Right forelimb (tissue), 1 donor: Measurements from ENCODE around the gene HSD17B8.

ENCODE experiments used
- DNase-seq: peaks from one replicate; pipeline ENCODE4 v3.0.0-alpha.2; 2018

The HSD17B8 gene

DNA sequence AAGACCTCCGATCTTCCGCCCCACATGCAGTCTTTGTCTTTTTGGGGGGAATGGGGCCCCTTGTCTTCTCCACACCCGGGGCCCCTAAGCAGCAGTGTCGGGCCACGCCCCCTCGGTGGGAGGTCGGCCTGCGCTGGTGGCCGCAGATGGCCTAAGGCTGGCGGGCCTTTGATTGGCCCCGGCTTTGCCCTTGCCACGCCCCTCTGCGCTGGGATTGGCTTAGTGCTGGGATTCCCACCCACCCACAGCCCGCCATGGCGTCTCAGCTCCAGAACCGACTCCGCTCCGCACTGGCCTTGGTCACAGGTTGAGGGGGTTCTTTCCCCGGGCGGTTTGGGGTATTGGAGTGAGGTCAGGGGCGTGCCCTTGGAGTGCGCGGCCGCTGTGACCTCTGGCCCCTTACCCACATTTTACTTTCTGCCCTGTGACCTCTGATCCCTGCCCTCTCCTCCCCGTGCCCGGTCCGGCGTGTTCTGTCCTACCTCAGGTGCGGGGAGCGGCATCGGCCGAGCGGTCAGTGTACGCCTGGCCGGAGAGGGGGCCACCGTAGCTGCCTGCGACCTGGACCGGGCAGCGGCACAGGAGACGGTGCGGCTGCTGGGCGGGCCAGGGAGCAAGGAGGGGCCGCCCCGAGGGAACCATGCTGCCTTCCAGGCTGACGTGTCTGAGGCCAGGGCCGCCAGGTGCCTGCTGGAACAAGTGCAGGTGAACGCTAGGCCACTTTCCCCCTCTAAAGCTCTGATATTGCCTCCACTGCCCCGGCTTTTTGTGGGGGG lies at the start of gene HSD17B8:
Gene HSD17B8, plus strand, starts transcription at position 241 of the 776 bp plus-strand sequence. Its CDS starts 14 bp downstream, at position 255.
- DNase-seq, result peak; percentile 93

DNA sequence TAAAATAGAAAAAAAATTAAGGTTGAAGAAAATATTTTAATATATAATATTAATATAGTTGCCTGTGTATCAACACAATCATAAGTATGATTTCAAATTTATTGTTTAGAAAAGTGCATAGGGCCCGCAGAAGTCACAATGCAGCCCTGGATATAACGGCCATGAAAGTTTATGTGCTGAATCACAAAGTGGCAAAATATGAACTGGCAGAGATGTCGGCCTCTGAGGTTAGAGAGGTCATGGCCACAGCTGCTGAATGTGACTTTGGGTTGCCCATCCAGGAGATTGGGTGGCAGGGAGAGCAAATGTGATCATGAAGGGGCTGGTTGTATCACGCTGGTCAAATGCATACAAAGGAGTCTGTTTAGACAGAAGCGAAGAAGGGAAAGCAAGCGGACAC lies 47.9 kb upstream of the HSD17B8 start:
- DNase-seq, result no peak

DNA sequence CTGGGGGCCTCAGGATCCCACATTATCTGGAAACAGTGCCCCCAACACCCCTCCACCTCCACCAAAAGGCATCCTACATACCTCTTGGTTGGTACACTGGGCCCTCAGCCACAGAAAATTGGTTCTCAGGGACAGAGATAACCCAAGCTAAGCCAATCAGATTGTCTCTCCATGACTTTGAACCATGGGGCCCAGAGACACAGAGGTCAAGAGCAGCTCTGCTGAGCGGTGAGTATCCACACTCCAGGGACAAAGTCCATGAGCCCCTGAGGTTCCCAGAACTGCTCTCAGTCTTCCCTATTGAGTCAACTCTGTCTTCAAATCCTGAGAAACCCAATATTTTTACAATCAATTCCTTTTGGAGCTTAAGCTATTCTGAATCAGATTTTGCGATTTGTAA lies 47.5 kb upstream of the HSD17B8 start:
- DNase-seq, result no peak

DNA sequence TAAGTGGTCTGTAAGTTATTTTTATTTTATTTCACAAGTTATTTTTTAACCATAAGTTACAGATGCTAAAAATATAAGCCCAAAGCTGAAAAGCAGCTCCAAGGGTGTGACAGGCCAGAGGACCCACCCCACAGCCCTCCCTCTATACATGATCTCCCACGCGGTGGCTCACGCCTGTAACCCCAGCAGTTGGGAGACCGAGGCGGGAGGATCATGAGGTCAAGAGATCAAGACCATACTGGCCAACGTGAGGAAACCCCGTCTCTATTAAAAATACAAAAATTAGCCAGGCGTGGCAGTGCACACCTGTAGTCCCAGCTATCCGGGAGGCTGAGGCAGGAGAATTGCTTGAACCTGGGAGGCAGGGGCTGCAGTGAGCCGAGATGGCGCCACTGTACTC lies 44.4 kb upstream of the HSD17B8 start:
- DNase-seq, result no peak

DNA sequence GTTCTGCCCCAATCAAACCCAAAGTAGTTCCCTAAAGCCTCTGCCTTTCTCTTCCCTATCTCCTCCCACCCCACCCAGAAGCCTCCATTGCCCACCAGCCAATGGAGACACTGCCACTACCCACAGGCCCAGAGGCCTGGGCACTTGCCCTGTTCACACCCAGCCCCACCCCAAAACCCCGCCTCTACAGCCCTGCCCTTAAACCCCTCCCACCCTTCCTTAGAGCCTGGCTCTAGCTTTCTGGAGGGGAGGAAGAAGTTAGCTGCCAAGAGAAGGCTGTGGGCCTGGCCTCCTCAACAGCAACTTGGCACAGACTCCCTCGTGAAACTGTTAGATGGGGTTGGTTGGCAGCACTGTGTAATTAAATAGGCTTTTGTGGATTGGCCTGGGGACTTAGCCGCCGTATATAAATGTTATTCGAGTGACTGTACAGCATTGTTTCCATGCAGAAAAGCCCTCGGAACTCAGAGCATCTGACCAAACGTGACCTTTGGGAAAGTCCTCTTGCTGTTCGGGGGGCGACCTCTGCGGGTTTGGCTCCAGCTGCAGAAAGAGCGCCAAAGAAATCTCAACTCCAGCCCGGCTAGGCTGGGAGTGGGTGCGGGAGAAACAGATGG lies 43.6 kb upstream of the HSD17B8 start:
- peak; percentile 73 for DNase-seq

GRCh38 chr6:33161354-33162331 lies 42.8 kb upstream of the HSD17B8 start:
- DNase-seq, result peak; percentile 90

DNA sequence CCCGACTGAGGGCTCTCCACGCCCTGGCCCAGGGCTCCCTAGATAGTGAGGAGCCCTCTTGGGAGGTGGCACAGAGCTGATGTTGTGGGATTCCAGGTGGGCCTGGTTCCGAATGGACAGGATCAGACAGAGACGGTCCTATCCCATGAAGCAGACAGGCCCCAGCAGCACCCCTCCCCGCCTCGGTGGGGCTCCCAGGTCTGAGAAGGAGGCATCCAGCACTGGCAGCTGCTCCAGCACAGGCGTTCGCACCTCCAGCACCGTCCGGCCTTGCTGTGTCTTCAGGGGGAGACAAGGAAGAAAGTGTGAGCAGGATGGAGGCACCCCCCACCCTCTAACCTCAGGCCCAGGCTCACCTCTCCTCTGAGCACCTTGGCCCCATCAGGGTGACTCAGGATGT lies 40.9 kb upstream of the HSD17B8 start:
- DNase-seq, result no peak

- DNase-seq, result no peak
These were observed 40.3 kb upstream of the HSD17B8 start for GRCh38 chr6:33164176-33164575.

- peak; percentile 41 for DNase-seq
These were observed 39.6 kb upstream of the HSD17B8 start for GRCh38 chr6:33164665-33165373.

DNA sequence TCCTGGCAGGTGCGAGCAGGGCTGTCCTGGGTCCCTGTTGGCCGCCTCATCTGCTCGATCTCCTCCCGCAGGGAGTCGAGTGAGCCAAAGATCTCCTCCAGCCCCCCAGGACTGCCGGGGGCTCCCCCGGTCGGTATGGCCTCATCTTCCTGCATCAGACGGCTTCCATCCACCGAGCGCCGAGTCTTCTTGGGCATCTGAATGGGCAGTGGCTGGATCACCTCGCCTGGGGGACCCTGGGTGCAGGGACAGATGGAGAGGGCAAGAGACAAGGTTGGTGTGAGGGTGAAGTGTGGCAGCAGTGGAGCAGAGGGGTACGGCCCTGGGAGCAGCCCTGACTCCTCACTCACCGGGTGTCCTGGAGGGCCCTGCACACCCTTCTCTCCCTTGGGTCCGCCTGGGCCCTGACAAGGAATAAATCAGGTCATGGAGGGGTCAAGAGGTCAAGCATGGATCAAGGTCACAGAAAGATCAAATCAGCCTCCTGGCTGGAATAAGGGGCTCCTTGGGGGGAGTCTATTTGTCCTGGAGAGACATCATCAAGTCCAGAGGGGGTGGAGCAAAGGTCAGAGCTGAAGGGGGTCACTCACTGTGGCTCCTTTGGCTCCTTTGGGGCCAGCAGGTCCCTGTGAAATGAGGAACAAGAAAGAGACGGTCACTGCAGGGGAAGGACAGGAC lies 38.7 kb upstream of the HSD17B8 start:
- no peak for DNase-seq

DNA sequence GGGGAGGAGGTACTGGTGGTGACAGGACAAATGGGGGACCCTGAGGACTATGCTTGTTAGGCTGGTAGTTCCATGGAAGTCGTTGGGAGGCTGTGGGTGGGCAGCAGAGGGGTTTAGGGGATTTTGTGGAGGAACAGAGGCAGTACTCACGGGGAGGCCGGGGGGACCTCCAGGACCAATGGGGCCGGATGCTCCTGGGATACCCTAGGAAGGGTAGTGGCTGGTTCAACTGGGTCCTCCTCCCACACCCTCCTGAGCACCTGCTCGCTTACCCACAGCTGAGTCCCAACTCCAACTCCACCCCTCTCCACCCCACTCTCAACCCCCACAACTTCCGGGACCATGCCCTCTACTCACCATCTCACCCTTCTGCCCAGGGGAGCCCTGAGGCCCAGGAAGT lies 38.1 kb upstream of the HSD17B8 start:
- DNase-seq, result no peak

DNA sequence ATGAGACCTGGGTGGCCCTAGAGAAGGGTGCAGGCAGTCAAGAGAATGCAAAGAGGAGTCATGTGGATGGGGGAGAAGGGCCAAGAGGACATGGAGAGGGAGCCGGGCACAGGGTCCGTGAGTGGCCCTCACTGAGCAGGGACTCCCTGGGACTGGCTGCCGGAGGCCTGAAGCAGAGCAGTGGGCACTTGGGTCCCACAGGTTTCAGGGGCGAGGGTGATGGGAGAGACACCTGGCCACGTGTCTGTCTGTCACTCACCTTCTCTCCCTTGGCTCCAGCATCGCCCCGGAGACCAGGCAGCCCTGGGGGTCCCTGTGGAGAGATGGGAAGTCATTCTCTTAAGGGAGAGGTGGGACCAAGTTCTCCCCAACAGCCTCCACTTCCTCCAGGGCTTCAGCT lies 37.6 kb upstream of the HSD17B8 start:
- DNase-seq, result no peak

DNA sequence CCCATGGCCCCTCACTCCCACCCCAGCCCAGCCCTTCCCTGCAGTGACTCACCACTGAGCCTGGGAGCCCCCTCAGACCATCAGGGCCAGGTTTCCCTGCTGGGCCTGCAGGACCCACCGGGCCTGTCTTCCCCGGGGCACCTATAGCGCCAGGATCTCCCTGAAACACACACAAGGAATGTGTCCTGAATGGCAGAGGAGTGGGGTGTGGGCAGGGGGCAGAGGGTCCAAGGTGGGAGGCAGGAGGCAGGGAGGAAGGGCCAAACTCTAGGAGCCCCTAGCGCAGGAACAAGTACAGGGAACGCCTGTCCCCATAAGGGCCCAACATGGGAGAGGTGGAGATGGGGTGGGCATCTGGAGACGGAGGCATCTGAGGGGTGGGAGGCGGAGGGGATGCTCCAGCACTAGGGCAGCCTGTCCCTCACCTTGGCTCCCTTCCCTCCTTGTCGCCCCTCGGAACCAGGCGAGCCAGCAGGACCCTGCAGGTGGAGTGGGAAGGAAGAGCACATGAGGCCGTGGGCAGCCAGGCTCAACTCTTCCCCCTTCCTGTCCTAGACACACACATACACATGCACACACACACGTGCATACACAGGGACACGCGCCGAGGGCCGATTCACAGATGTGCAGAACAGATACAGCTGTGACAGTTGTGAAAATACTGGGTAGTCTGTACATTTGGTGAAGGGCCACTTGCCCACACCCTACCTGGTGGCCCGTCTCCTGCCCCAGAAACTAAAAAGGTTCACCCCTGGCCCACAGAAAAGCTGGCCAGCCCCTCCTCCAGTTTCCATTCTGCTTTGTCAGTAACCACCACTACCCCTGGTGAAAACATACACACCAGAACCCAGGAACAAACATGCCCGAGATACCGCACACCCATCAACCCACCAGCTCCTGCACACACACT lies 36.8 kb upstream of the HSD17B8 start:
- peak; percentile 41 for DNase-seq

DNA sequence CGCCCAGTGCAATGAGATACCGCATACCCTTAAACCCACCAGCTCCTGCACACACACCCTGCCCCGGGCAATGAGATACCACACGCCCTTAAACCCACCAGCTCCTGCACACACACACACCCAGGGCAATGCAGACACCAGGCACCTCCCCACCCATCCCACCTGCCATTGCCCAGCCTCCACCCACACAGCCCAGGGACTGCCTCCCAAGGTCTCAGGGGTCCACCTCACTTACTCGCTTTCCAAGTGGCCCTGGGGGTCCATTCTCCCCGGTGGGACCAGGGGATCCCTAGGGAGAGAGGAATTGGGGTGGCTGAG lies 36.2 kb upstream of the HSD17B8 start:
- peak; percentile 40 for DNase-seq

GRCh38 chr6:33168639-33169038 lies 35.8 kb upstream of the HSD17B8 start:
- no peak for DNase-seq

DNA sequence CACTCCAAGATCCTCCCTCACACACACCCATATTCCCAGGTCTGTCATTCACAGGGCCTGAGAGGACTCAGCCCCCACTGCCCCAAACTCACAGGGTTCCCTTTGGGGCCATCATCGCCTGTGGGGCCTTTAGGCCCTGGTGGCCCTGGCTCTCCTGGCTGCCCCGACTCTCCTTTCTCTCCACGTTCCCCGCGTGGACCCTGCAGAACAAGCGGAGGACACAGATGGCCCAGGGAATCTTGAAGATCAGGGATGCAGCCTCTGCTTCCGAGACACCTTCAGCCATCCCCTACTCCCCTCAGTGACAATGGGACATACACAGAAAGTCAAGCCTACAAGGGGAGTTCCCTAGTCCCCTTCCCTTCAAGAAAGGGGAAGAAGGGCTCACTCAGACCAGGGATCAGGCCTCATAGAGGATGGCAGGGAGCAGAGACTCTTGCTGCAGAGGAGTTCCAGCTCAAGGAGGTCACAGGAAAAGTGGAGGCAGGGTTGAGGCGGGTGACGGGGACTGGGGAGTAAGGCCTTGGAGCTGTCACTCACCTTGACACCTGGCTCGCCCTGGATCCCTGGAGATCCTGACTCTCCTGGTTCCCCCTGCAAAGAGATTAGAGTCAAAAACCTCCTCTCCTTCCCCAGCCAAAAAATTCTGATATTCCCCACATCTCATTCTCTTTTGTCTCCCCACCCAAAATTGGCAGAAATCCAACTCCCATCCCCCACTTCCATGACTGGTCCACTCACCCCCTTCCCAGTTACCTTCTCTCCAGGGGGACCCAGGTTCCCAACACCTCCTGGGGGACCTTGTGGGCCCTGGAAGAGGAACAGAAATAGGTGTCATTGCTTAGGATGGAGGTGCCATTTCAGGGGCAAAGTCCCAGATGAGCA lies 34.9 kb upstream of the HSD17B8 start:
- no peak for DNase-seq

- no peak for DNase-seq
These were observed 34.1 kb upstream of the HSD17B8 start for GRCh38 chr6:33170176-33171015.

DNA sequence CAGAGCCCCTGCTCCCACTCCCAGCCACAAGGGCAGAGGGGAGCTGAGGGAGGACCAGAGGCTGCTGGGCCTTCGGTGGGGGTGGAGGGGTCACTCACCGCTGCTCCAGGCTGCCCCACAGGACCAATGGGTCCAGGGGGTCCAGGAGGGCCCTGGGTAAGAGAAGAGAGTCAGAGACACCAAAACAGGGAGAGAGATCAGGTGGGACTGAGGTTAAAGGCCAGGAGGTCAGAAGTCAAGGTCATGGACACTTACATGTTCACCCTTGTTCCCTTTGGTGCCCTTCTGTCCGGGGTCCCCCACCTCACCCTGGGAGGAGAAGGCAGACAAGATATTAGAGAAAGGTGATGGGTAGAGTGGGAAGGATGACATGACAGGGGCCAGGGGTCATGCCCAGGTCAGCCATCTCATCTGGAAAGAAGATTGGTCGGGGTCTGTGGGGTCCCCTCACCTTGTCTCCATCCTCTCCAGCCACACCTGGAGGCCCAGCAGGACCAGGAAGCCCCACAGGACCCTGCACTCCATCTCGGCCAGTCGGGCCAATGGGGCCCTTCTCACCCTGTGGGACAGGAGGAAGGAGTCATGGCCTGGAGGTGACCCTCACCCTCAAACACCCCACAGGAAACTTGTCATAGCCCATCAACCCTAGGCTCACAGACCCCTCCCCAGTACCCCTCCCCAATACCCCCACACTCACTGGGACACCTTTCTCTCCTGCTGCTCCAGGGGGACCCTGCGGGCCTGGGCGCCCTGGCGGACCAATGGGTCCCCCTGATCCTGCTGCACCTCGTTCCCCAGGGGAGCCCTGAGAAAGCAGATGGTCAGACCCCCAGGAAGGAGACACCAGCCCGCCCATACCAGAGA lies 33.2 kb upstream of the HSD17B8 start:
- no peak for DNase-seq
